NCI-H510A (cell line): ENCODE data around the gene RPL18.
A peak's percentile ranks its signal among the peaks of the same experiment; 100 is the strongest.
"Not testable (repeated sequence)": the region's sequence is repeated elsewhere in the genome, so short reads cannot be mapped to it uniquely, and the experiment has no call there.

ENCODE experiments used
- DNase-seq: peaks from one replicate; lab custom pipeline; 2025; lab: John Stamatoyannopoulos, UW

The RPL18 gene

DNA sequence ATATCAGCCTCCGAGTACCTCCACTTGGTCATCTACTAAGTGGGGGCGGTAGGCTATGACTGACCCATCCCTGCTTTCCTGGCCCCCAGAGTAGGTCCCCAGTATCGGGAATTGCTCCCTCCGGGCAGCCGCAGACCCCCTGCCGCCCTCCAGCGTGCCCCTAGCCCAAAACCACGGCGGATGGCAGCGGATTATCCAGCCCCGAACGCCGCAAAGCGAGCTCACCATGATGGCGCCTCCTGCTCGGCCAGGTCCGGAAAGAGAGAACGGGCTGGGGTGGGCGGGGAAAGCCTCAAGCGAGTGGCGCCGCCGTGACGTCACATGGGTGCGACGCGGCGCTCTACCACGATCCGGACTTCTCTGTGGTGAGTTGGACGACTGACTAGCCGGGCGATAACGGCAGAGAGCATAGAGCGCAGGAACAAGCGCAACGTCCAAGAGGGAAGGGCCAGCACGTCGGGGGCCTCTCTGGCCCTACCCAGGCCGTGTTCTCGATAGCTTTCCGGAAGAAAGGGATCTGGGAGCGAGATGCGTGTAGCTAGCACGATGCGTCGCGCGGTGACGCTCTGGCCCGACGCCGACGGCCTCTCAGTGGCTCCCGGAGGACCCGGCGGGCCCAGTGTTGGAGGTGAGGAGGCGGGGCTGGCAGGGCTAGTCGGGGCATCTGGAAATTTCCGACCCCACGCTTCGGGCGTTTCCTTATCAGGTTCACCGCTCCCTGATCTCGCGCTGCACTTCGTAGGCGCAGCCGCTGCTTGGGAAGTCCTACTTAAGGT is at the start of gene RPL18, which contains the start of gene SPHK2:
RPL18 (minus strand) TSS at position 263 of the 776 bp plus-strand sequence; CDS start at position 228, 35 bp downstream.
SPHK2 (plus strand) TSS at position 591 of the 776 bp plus-strand sequence. CDS start 1,009 bp downstream, outside the sequence.
- DNase-seq, result peak; percentile 96

DNA sequence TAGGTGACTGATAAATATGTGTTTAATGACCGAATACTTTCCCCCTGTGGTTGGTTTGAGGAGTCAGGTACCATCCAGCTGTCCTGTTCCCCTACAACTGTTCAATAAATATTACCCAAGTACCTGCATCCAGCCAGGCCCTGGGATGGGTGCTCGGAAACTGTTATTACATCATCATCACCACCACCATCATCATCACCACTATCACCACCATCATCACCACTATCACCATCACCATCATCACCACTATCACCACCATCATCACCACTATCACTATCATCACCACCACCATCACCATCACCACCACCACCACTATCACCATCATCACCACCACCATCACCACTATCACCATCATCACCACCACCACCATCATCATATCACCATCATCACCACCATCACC is 49.8 kb upstream of the RPL18 start:
- no peak for DNase-seq

DNA sequence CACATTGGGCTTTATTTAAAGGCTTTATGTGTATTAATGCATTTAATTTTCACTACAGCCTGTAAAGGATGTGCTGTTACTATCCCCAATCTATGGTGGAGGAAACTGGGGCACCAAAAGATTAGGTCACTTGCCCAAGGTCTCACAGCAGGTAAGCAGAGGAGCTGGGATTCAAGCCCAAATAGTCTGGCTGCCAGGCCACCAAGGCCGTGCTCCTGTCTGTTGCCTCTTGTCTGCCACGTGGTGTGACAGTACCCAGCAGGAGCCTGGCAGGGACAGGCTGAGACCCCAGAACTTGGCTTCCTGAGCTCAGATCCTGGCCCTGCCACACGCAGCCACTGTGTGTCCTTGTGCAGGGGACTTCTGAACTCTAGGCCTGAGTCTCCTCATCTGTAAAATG is 49.4 kb upstream of the RPL18 start:
- DNase-seq, result no peak

DNA sequence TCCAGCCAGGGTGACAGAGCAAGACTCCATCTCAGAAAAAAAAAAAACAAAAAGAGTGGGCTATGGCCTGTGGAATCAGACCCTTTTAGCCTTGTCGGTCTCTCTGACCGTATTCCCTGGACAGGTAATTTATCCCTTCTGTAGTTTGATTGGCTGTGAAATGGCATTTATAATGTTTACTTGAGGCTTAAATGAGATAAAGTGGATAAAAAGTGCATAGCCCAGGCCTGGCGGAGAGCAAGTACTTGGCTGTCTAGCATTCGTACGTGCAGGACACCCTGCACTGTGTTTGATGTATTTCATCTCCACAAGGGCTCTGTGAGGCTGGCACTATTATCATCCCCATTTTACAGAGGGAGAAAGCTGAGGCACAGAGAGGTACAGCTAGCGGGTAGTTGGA is 46.8 kb upstream of the RPL18 start:
- no peak for DNase-seq

DNA sequence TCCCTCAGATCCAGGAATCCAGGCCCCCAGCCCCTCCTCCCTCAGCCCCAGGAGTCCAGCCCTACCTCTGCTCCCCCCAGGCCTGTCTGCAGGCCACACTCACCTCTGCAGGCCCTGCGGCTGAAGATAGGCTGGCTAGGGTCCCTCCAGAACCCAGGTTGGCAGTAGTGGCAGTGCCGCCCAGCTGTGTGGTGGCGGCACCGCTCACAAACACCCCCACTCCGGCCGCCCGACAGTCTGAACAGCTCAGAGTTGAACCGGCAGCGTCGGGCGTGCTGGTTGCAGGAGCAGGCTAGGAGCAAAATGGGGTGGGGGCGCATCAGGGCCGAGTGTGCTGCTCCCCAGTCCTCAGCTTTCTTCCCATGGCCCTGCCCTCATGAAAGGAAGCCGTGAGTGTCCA is 45.5 kb upstream of the RPL18 start:
- no peak for DNase-seq

DNA sequence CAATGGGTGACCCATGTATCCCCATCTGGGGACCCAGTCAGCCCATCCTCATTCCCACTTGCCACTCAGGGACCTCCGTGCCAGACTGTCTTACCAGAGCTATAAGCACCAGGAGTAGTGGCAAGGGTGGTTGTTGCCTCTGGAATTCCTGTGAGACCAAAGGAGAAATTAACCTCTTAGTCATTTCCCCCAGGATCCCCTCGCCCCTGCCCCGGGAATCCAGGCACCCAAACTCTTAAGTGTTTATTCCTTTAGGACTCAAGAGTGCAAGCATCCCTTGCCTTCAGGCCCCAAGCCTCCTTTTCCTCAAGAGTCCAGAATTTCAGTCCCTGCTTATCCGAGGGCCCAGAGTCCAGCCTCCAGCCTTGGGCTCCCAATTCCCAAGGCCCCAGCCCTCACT is 44.7 kb upstream of the RPL18 start:
- no peak for DNase-seq

DNA sequence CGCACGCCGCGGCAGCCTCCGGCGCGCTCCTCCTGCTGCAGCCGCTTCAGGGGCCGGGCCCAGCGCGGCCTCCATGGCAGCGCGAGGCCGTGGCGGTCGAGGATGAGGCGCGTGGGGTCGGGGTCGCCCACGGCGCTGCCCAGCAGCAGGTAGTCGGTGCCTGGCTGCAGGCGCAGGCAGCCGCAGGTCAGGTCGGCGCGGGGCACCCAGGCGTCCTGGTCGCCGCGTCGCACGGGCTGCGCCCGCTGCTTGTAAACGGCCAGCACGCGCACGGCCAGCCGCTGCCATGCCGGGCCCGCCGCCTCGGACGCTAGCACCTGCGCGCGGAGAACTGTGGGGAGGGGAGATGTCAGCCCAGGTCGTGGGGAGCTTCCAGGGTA is 42.7 kb upstream of the RPL18 start:
- DNase-seq, result no peak

DNA sequence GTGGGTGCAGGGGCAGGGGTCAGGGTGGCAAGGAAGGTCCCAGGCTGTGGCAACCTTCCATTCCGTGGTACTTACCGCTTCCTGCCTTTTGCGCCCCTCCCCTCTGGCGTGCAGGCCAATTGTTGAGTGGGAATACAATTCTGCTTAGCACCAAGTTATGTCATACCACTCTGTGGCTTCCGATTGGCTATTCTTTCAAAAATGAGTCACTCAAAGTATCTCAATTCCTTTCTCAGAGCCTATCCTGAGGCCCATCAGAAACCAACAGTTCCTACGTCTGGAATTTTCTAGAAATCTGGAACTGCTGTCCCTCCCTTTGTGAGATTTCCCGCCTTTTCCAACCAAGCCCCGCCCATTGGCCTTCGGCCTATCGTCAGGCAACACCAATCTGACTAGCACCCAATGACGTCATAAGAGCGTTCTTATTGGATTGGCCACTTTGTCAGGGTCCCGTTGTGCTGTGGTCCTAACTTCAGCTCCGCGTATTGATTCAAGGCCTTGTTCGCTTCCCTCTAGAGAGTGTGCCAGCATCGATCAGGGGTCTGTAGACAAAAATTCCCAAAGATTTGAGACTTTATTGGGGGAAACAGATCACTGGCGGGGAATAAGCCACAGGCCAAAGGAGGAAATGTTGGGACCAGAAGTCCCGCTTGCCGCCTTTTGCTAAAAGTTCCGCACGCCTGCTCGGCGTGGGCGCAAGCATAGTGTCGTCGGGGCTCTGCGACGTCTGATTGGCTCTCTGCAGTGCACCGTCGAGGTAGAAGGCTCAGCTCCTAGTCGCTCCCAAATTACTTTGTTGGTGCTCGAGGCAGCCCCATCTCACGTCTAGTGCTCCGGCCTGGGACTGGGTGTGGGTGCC is 42.1 kb upstream of the RPL18 start:
- peak; percentile 57 for DNase-seq

DNA sequence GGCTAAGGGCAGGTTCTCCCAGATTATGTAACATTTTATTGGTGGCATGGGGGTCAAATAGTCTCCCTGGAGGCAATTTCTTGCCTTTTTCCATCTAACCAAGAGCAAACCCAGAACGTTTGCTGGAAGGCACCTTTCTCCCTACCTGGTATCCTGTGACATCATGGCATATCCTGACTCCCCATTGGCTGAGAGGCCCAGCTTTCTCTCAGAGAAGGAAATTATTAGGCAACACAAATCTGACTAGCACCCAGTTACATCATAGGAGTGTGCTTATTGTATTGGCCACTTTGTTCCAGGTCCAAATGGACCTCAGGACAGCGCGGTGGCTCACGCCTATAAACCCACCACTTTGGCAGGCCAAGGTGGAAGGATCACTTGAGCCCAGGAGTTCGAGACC is 40.8 kb upstream of the RPL18 start:
- no peak for DNase-seq

DNA sequence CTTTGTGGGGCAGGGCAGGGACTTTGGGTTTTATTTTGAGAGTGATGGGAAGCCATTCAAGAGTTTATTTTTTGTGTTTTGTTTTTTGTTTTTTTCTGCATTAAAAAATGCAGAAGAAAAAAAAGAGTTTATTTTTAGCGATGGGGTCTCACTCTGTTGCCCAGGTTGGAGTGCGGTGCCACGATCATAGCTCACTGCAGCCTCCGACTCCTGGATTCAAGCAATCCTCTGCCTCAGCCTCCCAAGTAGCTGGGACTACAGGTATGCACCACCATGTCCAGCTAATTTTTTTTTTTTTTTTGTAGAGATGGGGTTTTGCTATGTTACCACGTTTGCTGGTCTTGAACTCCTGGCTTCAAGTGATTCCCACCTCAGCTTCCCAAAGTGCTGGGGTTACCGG is 39.5 kb upstream of the RPL18 start:
- no peak for DNase-seq

DNA sequence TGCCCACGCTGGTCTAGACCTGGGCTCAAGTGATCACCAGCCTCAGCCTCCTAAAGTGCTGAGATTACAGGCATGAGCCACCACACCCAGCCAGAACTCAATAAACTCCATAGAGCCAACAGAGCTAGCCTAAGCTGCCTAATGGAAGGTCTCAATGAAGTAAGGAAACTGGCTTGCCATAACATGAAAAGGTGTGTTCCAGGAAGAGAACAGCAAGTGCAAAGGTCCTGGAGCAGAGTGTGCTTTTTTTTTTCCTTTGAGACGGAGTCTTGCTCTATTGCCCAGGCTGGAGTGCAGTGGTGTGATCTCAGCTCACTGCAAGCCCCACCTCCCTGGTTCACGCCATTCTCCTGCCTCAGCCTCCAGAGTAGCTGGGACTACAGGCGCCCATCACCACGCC is 38.9 kb upstream of the RPL18 start:
- DNase-seq, result not testable (repeated sequence)

DNA sequence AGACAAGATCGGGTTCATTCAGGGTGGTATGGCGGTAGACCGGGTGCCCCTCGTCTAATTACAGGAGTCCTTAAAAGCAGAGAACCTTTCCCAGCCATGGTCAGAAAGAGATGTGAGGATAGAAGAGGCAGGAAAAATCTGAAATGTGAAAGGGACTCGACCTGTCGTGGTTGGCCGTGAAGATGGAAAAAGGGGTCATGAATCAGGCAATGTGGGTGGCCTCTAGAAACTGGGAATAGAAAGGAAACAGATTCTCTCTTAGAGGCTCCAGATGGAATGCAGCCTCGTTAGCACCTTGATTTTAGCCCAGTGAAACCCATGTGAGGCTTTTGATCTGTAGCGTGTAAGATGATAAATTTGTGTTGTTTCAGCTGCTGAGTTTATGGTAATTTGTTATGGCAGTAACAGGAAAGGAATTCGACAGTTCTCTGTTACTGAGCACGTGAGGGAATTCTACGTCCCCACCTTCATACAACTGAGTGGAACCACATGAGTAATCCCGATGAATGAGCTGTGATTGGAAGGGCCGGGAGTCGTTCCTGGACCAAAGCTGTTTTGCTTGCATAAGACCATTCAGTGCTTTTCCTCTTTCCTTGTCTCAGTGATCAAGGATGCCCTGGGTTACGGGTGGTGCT is 38.0 kb upstream of the RPL18 start:
- DNase-seq, result no peak

DNA sequence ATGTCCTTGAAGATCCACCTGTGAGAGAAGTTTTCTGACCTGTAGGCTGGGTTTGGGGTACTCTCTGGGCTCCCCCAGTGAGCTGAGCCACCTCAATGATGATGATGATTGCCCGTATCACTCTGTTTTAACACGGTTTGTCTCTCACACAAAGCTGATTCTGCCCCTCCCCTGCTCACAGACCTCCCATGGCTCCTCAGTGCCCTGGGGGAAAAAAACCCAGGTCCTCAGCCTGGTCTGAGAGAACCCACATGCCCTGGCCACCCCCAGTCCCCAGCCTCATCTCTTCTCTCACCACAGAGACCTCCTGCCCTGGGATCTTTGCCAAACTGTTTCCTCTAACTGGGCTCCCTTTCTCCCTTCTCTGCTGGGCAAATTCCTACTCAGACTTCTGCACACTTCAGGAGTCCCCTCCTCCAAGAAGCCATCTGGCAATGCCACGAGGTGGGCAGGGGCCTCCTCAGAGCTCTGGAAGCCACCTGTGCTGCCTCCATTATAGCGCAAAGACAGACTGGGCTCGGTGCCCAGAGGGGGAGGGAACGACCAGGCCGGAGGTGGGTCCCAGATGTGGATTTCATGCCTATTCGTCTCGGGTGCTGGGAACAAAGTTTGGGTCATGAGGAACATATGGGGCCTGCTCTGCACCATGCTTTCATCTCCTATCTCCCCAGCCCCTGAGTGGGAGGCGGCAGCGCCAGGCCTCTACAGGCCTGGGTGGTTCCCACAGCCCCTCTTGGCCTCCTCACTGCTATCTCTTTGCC is 35.5 kb upstream of the RPL18 start:
- DNase-seq, result no peak

DNA sequence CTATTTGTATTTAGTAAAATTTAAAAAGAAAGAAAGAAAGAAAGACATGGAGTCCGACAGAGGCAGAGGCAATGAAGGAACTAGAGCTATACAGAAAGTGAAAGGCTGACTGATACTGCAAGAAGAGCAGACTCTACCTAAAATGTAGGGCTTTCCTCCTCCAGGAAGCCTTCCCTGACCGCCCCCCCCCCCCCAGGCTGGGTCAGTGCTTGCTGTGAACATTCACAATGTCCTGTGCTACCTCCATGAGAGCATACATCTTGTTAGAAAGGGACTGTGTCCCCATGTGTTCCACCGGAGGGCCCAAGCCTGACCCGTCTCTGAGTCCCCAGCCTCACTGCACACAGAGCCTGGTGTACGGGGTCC is 32.7 kb upstream of the RPL18 start:
- no peak for DNase-seq

DNA sequence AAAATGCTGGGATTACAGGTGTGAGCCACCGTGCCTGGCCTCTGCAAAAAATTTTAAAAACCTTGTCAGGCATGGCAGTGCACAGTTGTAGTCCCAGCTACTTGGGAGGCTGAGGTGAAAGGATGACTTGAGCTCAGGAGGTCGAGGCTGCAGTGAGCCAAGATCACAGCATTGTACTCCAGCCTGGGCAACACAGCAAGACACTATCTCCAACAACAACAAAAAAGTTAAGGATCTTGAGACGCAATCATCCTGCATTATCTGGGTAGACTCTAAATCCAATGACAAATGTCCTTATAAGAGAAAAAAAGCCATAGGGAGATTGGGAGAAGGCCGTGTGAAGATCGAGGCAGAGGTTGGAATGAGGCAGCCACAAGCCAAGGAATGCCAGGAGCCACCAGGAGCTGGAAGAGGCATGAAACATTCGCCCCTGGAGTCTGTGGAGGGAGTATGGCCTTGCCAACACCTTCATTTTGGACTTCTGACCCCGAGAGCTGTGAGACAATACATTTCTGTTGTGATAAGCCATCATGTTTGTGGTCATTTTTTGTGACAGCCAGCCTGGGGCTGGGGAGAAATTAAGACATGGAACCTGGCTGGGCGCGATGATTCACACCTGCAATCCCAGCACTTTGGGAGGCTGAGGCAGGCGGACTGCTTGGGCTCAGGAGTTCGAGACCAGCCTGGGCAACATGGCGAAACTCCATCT is 32.1 kb upstream of the RPL18 start:
- no peak for DNase-seq

DNA sequence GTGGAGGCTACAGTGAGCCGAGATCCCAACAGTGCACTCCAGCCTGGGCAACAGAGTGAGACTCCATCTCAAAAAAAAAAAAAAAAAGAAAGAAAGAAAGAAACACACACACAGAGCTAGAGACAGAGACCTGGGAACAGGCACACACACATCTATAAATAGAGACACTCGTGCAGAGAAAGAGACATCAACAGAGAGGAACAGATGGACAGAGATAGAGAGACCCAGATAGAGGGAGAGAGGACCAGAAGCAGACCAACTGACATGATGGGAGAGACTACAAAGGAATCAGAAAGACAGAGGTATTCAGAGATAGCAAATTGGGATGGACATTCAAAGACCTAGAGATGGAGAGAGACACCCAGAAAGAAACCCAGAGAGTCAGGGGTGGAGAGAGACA is 29.2 kb upstream of the RPL18 start:
- DNase-seq, result no peak

DNA sequence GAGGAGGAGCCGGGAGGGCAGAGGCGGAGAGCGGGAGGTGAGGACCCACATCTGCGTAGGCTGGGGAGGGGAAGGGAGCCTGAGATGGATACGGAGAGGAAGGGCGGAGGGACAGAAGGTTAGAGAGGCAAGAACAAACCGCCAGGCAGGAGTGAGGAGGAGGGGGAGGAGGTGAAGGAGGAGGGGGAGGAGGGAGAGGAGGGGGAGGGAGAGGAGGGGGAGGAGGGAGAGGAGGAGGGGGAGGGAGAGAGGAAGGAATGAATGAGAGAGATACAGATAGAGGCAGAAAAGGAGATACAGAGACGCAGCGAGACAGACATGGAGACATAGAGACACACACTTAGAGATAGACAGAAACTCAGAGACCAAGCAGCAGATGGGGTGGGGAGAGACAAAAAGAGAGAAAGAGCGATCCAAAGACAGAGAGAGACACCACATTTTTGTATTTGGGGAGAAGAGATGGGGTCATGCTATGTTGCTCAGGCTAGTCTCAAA is 27.8 kb upstream of the RPL18 start:
- DNase-seq, result no peak

DNA sequence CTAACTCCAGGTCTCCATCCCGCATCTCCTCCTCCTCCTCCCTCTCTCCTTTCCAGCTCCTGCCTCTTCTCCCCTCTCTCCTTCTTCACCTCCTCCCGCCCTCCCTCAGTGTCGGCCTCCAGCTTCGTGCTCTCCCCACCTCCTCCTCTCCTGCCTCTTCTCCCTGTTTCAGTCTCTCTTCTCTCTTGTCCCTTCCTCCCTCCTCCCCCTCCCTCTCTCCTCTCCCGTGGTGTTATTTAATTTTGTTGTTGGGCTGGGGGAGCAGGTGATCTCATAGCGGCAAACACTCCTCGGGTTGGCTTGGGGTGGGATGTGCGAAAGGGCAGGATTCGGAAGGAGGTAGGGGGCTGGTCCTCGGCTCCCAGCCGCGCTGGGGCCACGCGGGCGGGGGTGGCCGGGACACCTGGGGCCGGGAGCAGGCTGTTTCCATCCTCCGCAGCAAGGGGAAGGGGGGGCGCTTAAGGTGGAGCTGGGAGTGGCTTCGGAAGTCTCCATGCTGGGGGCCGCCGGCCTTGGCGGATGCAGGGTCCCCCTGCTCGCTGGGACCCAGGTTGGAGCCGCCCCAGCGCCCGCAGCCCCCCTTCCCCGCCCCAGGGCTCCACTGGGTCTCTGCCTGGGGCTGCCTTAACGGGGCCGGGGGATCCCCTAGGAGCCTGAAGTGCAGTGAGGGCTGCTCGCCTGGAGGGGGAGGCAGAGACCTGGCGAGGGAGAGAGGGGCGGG is 27.2 kb upstream of the RPL18 start, which contains the start of gene CA11:
CA11 (minus strand) TSS at position 187 of the 721 bp plus-strand sequence. CDS start 555 bp downstream, outside the sequence.
- DNase-seq, result peak; percentile 94

DNA sequence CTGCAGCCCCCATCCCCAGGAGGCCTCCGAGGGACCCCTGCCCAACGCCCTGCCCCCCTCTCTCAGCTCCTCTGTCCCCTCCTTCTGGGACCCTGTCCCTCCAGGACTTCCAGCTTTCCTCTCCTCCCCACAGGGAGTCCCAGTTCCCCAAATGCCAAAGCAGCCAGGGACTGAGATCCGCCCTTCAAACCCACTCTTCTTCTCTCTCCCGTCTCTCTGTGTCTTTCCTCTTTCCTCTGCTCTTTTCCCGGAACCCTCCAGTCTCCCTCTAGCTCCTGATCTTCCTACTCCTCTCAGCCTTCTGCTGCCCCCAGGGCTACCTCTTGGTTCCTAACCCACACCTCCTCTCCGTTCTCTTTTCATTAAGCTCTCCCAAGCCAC is 26.6 kb upstream of the RPL18 start:
- DNase-seq, result no peak

DNA sequence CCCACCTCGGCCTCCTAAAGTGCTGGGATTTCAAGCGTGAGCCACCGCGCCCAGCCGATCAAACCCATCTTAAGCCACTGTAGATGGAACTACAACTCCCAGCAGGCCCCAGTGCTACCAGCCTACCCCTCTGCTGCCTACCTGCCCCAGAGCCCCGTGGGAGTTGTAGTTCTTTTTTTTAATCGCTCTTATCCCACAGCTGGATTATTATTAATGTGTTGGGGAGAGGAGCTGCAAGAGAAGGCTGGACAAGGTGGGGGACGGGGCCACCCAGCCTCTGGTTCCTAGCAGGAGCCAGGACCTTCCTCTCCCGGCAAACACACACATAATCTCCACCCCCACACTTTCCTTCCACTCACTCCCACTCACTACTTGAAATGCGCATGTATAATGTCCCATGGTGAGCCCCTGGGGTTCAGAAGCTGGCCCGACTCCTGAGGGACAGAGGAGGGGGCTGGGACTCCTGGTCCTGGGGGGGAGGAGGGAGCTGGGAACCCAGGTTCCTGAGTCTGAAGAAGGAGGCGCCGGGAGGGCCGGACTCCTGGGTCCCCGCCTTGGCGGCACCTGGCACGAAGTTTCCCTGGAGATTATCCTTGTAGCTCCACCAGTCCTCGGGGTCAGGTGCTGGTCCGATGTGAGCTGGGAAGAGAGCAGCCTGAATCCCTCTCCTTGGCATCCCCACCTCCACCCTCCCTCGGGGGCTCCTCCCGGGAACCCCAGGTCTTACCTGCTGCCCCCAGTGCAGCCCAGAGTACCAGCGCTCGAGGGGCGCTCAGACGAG is 26.1 kb upstream of the RPL18 start:
- peak; percentile 49 for DNase-seq
